ENCODE measurements around the gene CNTNAP5.

The CNTNAP5 gene

DNA sequence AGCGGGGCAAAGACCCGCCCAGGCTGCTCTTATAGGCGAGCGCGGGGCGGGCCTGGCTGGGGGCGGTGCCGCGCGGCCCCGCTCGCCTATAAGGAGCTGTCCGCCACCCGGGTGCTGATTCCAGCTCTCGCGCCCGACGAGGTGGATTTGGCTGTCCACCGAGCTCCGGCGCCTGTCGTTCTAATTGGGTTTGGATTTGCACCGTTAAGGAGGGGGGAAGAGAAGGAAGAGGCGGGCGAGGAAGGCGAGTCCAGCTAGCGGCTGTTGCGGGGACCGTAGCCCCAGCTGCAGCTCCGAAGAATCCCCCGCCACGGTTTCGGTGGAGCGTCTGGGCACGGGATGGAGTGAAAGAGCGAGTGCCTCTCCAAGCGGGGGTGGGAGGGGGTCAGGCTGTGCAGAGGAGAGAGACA, at the start of gene CNTNAP5:
Gene CNTNAP5 (plus strand): TSS at position 117 of the 410 bp plus-strand sequence. CDS start 364 bp downstream, outside the sequence.
- peak within 1 kb of the TSS in 6 of 10 experiments; percentile 21 to 35 (median 30); a peak in 7 of 20 replicates for H3K4me3 ChIP-seq
- no peak within 1 kb of the TSS for H3K27ac ChIP-seq
- TF ChIP-seq Cebpa-rat (IDR thresholded peaks at IDR 0.05), result no peak
- no peak within 1 kb of the TSS for H3K9ac ChIP-seq
- peaks cover 0 to 9% (median 0%) of the 10 kb centered on the region in 11 experiments; a peak in 5 of 22 replicates for H3K27me3 ChIP-seq
- peaks cover 0 to 8% (median 0%) of the 10 kb centered on the region in 11 experiments; a peak in 1 of 22 replicates for H4K20me1 ChIP-seq
- H3K4me2 ChIP-seq, result peak within 1 kb of the TSS; percentile 26 to 61 (median 48); a peak in 18 of 22 replicates
- H3K9me3 ChIP-seq (replicated peaks in 1 of 11), result peaks cover 0 to 12% (median 8%) of the 10 kb centered on the region in 11 experiments; a peak in 7 of 22 replicates
- no peaks in the 10 kb centered on the region for H3K4me1 ChIP-seq
- H3K36me3 ChIP-seq, result no peaks in the 10 kb centered on the region

DNA sequence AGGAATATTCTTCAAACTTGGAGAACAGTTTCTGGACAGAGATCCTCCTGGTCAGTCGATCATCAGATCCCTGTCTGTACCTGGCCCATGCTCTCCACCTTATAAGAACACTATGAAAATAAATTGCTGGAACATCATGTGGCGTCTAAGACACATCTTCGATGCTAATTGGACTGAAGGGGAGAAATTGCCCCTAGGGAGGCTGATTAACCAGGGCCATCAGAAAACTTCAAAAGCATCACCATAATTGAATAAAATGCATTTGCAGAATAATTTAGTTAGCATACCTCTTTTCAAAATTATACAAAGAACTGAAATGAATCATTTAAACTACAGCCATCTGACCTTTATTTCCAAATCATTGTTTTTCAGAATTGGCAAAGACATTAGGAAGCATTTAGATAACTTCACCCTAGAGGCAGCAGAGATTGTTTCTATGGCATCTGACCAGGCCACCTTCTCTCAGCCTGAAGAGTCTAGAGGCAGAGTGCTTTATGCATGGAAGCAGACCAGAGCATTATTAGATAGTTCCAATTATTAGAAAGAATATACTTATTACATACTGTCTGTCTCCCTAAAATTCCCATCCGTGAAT, 48.9 kb upstream of the CNTNAP5 start:
- no peak overlapping the region for H3K27ac ChIP-seq
- no peak overlapping the region for H3K9ac ChIP-seq
- H3K36me3 ChIP-seq, result no peaks in the 10 kb centered on the region
- H3K27me3 ChIP-seq, result no peaks in the 10 kb centered on the region
- H3K4me3 ChIP-seq, result no peak overlapping the region
- H4K20me1 ChIP-seq, result no peaks in the 10 kb centered on the region
- TF ChIP-seq Cebpa-rat (IDR thresholded peaks at IDR 0.05), result no peak
- H3K9me3 ChIP-seq (replicated peaks in 1 of 11), result peaks cover 0 to 14% (median 11%) of the 10 kb centered on the region in 11 experiments; a peak in 12 of 22 replicates
- no peak overlapping the region for H3K4me2 ChIP-seq
- peaks cover 7 to 9% (median 8%) of the 10 kb centered on the region in 10 experiments for H3K4me1 ChIP-seq

DNA sequence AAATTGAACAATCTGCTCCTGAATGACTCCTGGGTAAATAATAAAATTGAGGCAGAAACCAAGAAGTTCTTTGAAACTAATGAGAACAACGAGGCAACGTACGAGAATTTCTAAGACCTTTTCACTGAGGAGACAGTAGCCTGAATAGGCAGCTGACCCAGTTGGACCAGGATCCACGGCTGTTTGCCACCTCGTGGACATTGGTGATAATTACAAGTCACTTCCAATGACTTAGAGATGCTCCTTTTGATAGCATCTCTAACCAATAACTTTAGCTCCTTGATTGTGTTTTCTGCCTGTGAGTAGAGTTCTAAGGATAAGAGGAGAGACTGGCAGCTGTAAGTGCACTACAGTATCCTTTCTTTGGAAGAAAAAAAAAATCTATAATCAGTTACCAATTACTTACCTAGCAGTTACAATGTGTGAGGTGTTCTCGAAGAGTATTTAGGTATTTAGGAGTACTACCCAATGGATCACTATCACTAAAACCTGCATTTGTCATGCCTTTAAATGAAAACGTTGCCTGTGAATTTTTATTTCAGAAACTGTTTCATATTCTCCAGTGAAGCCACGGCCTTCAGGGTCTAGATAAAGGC, 31.3 kb upstream of the CNTNAP5 start:
- Histone ChIP-seq H3K4me3 (no peak overlapping the region), H3K9me3 (replicated peaks in 1 of 11) (peaks cover 0 to 8% (median under 1%) of the 10 kb centered on the region in 11 experiments; a peak in 3 of 22 replicates), H3K4me1 (peaks cover 2 to 20% (median 9%) of the 10 kb centered on the region in 10 experiments; a peak in 19 of 20 replicates), H3K4me2 (peak overlapping the region in 1 of 11 experiments; percentile 20; a peak in 1 of 22 replicates), H3K36me3 (no peaks in the 10 kb centered on the region), H3K9ac (no peak overlapping the region), H3K27ac (no peak overlapping the region), H3K27me3 (no peaks in the 10 kb centered on the region), H4K20me1 (no peaks in the 10 kb centered on the region)
- no peak for TF ChIP-seq Cebpa-rat (IDR thresholded peaks at IDR 0.05)

DNA sequence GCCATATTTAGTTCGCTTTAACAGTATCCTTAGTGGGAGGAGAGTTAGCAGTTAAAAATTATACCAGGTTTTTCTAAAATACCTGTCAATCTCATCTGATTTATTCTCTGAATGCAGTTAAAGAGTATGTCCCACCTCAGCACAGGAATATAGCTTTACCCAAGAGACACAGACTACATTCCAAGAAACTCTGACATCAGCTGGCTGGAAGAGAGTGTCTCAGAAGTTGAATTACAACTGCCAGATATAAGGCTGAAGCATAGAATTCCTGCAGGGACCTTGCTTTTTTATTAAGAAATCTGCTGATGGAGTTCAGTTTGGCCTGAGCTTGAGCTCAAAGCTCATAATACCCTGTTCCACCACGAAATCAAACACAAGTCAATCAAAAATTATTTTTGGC, 25.4 kb upstream of the CNTNAP5 start:
- Histone ChIP-seq H3K36me3 (no peaks in the 10 kb centered on the region), H3K4me1 (peaks cover 6 to 26% (median 9%) of the 10 kb centered on the region in 10 experiments; a peak in 19 of 20 replicates), H3K9me3 (replicated peaks in 1 of 11) (no peaks in the 10 kb centered on the region), H3K9ac (no peak overlapping the region), H3K4me2 (peak overlapping the region in 3 of 11 experiments; percentile 53 to 66 (median 64); a peak in 4 of 22 replicates), H3K27ac (no peak overlapping the region), H3K4me3 (no peak overlapping the region), H4K20me1 (no peaks in the 10 kb centered on the region), H3K27me3 (no peaks in the 10 kb centered on the region)
- TF ChIP-seq Cebpa-rat (IDR thresholded peaks at IDR 0.05), result no peak

DNA sequence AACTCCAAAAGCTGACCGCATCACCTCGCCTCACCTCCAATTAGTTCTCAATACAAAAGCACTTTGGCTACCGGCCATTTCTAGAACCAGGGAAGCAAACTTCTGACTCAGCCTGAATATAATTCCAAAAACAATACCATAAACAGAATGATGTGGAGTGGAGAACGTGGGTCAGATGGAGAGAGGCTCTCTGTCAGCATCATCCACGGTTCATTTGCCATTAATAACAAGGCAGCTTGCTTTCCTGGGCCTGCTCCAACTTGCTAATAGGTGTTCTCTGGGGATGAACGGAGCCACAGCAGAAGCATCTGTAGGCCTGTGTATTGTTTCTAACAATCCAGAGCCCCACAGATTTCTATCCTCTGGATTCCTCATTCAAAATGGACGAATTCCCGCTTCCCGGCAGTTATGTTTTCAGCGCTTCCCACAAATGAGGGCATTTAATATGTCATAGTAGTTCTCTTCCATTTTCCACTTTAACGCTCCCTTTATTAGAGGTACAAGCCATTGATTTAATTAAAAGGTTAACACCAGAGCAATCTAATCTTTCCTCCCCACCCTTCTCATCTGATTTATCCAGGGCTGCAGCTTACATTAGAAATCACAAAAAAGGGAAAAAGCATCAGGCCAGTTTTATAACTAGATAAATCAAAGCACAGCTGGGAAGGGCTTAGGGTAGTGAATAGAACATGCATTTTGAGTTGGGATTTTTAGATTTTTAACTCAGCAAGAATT, 23.2 kb upstream of the CNTNAP5 start:
- no peak for TF ChIP-seq Cebpa-rat (IDR thresholded peaks at IDR 0.05)
- no peak overlapping the region for H3K4me2 ChIP-seq
- H3K27ac ChIP-seq, result no peak overlapping the region
- H3K27me3 ChIP-seq, result no peaks in the 10 kb centered on the region
- H3K4me1 ChIP-seq, result peaks cover 6 to 16% (median 9%) of the 10 kb centered on the region in 10 experiments; a peak in 19 of 20 replicates
- H3K9ac ChIP-seq, result no peak overlapping the region
- no peaks in the 10 kb centered on the region for H3K9me3 ChIP-seq (replicated peaks in 1 of 11)
- no peaks in the 10 kb centered on the region for H3K36me3 ChIP-seq
- no peaks in the 10 kb centered on the region for H4K20me1 ChIP-seq
- H3K4me3 ChIP-seq, result no peak overlapping the region

DNA sequence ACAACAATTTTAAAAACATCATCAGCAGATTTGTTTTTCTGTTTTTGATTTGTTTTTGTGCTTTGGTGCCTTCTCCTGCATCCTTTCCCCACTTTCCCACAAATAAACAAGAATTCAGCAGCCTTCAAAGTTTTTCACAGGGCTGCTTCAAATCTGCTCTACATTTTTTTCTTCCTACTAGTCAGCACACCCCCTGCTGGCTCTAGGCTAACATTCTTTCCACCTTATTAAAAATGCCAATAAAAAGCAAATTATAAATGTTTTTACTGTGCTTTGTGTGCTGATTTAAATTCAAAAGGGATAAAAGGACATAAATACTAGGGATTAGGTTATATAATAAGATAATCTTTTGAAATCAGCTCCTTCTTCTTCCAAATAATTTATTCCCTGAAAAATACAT, 6.2 kb upstream of the CNTNAP5 start:
- Histone ChIP-seq H3K4me1 (no peaks in the 10 kb centered on the region), H3K36me3 (no peaks in the 10 kb centered on the region), H3K9me3 (replicated peaks in 1 of 11) (no peaks in the 10 kb centered on the region), H4K20me1 (no peaks in the 10 kb centered on the region), H3K27ac (no peak overlapping the region), H3K4me2 (no peak overlapping the region), H3K4me3 (no peak overlapping the region), H3K9ac (no peak overlapping the region), H3K27me3 (no peaks in the 10 kb centered on the region)
- TF ChIP-seq Cebpa-rat (IDR thresholded peaks at IDR 0.05), result no peak

DNA sequence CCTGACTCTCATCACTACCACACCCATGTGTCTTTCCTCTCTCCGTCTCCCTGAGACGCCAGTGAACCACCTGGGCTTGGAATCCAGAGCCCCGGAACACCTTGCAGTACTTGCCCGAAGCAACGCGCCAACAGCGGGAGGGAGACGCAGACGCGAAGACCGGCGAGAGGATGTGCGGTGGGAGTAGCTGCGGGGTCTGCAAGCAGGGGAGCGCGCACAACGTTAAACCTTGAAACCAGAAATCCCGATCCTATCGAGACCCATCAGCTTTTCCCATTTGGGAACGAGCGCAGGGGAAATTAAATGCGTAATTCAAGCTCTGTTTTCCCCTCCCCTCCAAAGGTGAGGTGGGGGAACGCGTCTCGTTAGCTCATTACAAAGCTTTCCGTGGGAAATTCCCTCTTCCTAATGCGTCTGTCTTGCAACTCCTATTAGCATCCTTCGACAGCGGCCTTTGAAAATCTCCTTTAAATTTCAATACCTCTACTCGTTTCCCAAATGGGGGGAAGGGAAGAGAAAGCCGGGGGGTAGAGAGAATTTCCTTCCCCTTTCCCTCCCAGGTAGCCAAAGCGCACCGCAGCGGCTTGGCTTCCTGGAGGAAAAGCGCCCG, 421 bp upstream of the CNTNAP5 start:
- Histone ChIP-seq H3K27me3 (peaks cover 0 to 9% (median 0%) of the 10 kb centered on the region in 11 experiments; a peak in 5 of 22 replicates), H4K20me1 (peaks cover 0 to 8% (median 0%) of the 10 kb centered on the region in 11 experiments; a peak in 1 of 22 replicates), H3K27ac (no peak overlapping the region), H3K4me3 (peak overlapping the region in 6 of 10 experiments; percentile 21 to 35 (median 30); a peak in 7 of 20 replicates), H3K4me1 (no peaks in the 10 kb centered on the region), H3K9ac (no peak overlapping the region), H3K9me3 (replicated peaks in 1 of 11) (peaks cover 0 to 12% (median 8%) of the 10 kb centered on the region in 11 experiments; a peak in 7 of 22 replicates), H3K36me3 (no peaks in the 10 kb centered on the region), H3K4me2 (peak overlapping the region; percentile 26 to 61 (median 48); a peak in 18 of 22 replicates)
- no peak for TF ChIP-seq Cebpa-rat (IDR thresholded peaks at IDR 0.05)

DNA sequence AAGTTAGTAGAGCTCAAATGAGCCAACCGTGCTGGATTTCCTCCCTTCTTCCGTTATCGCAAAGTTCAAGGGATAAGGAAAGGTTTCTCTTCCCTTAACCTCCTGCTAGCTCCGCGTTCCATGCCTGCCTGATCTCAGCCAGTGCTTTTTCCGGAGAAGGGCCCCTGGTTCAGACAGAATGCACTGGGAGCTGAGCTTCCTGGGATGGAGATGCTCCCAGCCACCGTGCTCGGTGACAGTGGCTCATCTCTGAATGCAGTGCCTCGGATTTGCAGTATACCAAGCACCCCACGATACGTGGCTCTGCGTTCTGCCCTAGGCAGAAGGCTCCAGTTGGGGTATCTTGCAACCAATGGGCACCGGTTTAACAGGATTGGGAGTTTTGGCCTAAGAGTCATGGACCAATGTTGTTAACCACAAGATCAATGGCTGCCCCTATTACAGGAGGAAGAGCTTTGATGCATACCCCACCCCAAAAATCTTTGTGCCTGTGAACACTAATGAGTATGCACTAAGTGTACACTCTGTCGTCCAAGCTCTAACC, 876 bp downstream of the CNTNAP5 start:
- Histone ChIP-seq H3K4me3 (no peak overlapping the region), H3K4me1 (no peaks in the 10 kb centered on the region), H3K4me2 (no peak overlapping the region), H3K9me3 (replicated peaks in 1 of 11) (peaks cover 0 to 12% (median 8%) of the 10 kb centered on the region in 11 experiments; a peak in 7 of 22 replicates), H3K27ac (no peak overlapping the region), H3K9ac (no peak overlapping the region), H4K20me1 (peaks cover 0 to 8% (median 0%) of the 10 kb centered on the region in 11 experiments; a peak in 1 of 22 replicates), H3K27me3 (peaks cover 0 to 9% (median 0%) of the 10 kb centered on the region in 11 experiments; a peak in 5 of 22 replicates), H3K36me3 (no peaks in the 10 kb centered on the region)
- TF ChIP-seq Cebpa-rat (IDR thresholded peaks at IDR 0.05), result no peak
